HCT116 (cell line): Measurements from ENCODE around the gene MINDY1. TPM values are rescaled to one million over a fixed set of nuclear protein-coding genes. Genes with fewer than 3 reads are reported as not detected.

ENCODE experiments used
- ATAC-seq: fragments of 200-7000 bp; cut with Tn5 transposase; 2 replicates; pipeline ENCODE4 v1.9.1; 2020; ENCODE audit warnings: mild to moderate bottlenecking, moderate library complexity
- BruUV-seq: library from RNA; stranded (reverse); fragments of 400-500 nt; replicated peaks from 2 replicates; lab custom pipeline; 2021; lab: Mats Ljungman, UMichigan
- CTCF ChIA-PET: fragments of 300-600 bp; sonication (Branson Sonifier 250); formaldehyde crosslinking; loops from one replicate; lab custom pipeline; 2021; ENCODE audit warnings: antibody characterized with exemption; lab: Charles Lee
- POLR2A ChIA-PET: fragments of 300-600, 350-600 bp; sonication (Branson Sonifier 250); formaldehyde crosslinking; loops from one replicate; lab custom pipeline; 2021; ENCODE audit warnings: antibody characterized with exemption; lab: Charles Lee
- RAD21 ChIA-PET, 2 experiments: fragments of 300-600 bp; sonication (Branson Sonifier 250); formaldehyde crosslinking; loops; one replicate each; lab custom pipeline; 2023; ENCODE audit warnings: low total read pairs in 2 of 2; ENCODE audit not compliant: uncharacterized antibody in 2 of 2, unreplicated experiment in 2 of 2, low non-redundant PET in 1 of 2; lab: Charles Lee
- DNase-seq: peaks from one replicate; pipeline ENCODE4 v3.0.0-alpha.2; 2010; ENCODE audit warnings: low read depth, low spot score
- H2AFZ ChIP-seq: fragments of 200-600 bp; shearing (Covaris generic), sonication (generic); 2 replicates; pipeline ENCODE4 v1.6.1; 2017; ENCODE audit warnings: low read depth, mixed run types, mixed read lengths, antibody characterized with exemption, low read length; ENCODE audit not compliant: poor library complexity, severe bottlenecking
- H3K27ac ChIP-seq: 2 replicates; pipeline ENCODE4 v1.5.1; 2012; ENCODE audit warnings: low read depth, low read length
- H3K27me3 ChIP-seq: fragments of 200-600 bp; sonication (generic); 2 replicates; pipeline ENCODE4 v1.6.1; 2016; ENCODE audit warnings: mixed run types, low read length, mixed read lengths; ENCODE audit not compliant: insufficient read depth
- H3K36me3 ChIP-seq, 2 experiments: fragments of 200-500 bp in 1 of 2; fragments of 200-600 bp in 1 of 2; sonication (Bioruptor generic) in 1 of 2; sonication (generic) in 1 of 2; 2 replicates each; pipeline versions ENCODE4 v1.5.1 to v1.6.1; 2014 to 2016; ENCODE audit warnings: low read length in 2 of 2, inconsistent platforms in 1 of 2, mixed read lengths in 1 of 2, mixed run types in 1 of 2; ENCODE audit not compliant: insufficient read depth in 2 of 2, control insufficient read depth in 1 of 2
- H3K4me1 ChIP-seq, 2 experiments: fragments of 200-600 bp in 1 of 2; sonication (generic) in 1 of 2; 2 replicates each; pipeline versions ENCODE4 v1.5.1 to v1.6.1; 2012 to 2017; ENCODE audit warnings: low read length in 2 of 2, inconsistent platforms in 1 of 2, mild to moderate bottlenecking in 1 of 2, mixed read lengths in 1 of 2, mixed run types in 1 of 2, moderate library complexity in 1 of 2; ENCODE audit not compliant: insufficient read depth in 2 of 2, control insufficient read depth in 1 of 2
- H3K4me2 ChIP-seq: fragments of 200-600 bp; sonication (generic); 2 replicates; pipeline ENCODE4 v1.6.1; 2017; ENCODE audit warnings: mixed run types, low read length, mixed read lengths
- H3K4me3 ChIP-seq, 2 experiments: fragments of 200-600 bp in 1 of 2; sonication (generic) in 1 of 2; replicated peaks in 1 of 2; 2 replicates each; pipeline ENCODE4 v1.5.1; 2011 to 2016; ENCODE audit warnings: low read length in 2 of 2, control low read depth in 1 of 2, low read depth in 1 of 2, mild to moderate bottlenecking in 1 of 2, mixed read lengths in 1 of 2, mixed run types in 1 of 2
- H3K79me2 ChIP-seq: fragments of 200-600 bp; sonication (generic); 2 replicates; pipeline ENCODE4 v1.6.1; 2017; ENCODE audit warnings: mild to moderate bottlenecking, mixed run types, low read length, moderate library complexity, mixed read lengths; ENCODE audit not compliant: insufficient read depth
- H3K9ac ChIP-seq: fragments of 200-600 bp; sonication (generic); 2 replicates; pipeline ENCODE4 v1.6.1; 2016; ENCODE audit warnings: low read length, mixed read lengths
- H3K9me2 ChIP-seq: fragments of 200-600 bp; sonication (generic), shearing (Covaris generic); 2 replicates; pipeline ENCODE4 v1.6.1; 2017; ENCODE audit warnings: mixed run types, mild to moderate bottlenecking, moderate library complexity; ENCODE audit not compliant: insufficient read depth
- H3K9me3 ChIP-seq, 2 experiments: fragments of 200-500 bp in 1 of 2; fragments of 200-600 bp in 1 of 2; sonication (Bioruptor generic) in 1 of 2; sonication (generic) in 1 of 2; 2 replicates each; pipeline ENCODE4 v1.6.1; 2014 to 2017; ENCODE audit warnings: low read length in 2 of 2, mixed read lengths in 2 of 2, inconsistent platforms in 1 of 2, low read depth in 1 of 2, mild to moderate bottlenecking in 1 of 2, mixed run types in 1 of 2, moderate library complexity in 1 of 2; ENCODE audit not compliant: control insufficient read depth in 1 of 2, insufficient read depth in 1 of 2
- H4K20me1 ChIP-seq: fragments of 200-600 bp; sonication (generic), shearing (Covaris generic); 2 replicates; pipeline ENCODE4 v1.6.1; 2017; ENCODE audit warnings: mixed run types, mild to moderate bottlenecking, moderate library complexity; ENCODE audit not compliant: insufficient read depth
- ATF3 ChIP-seq: IDR thresholded peaks from 2 replicates; pipeline ENCODE4 v1.6.1; 2012
- CBX3 ChIP-seq: IDR thresholded peaks from 2 replicates; pipeline ENCODE4 v1.6.1; 2012; ENCODE audit warnings: low read depth
- EGR1 ChIP-seq: IDR thresholded peaks from 2 replicates; pipeline ENCODE4 v1.6.1; 2012; ENCODE audit warnings: low read depth
- ELF1 ChIP-seq: IDR thresholded peaks from 2 replicates; pipeline ENCODE4 v1.6.1; 2012; ENCODE audit warnings: low read depth, borderline replicate concordance
- EZH2phosphoT487 ChIP-seq: fragments of 200-600 bp; IDR thresholded peaks from 2 replicates; pipeline ENCODE4 v1.6.1; 2018; ENCODE audit warnings: antibody characterized with exemption, borderline replicate concordance
- FOSL1 ChIP-seq: IDR thresholded peaks from 2 replicates; pipeline ENCODE4 v1.6.1; 2012; ENCODE audit warnings: low read depth
- JUND ChIP-seq: IDR thresholded peaks from 2 replicates; pipeline ENCODE4 v1.6.1; 2012
- POLR2A ChIP-seq: IDR thresholded peaks from 2 replicates; pipeline ENCODE4 v1.7.0; 2011; ENCODE audit warnings: borderline replicate concordance; ENCODE audit not compliant: insufficient read depth, insufficient read length; ENCODE audit errors: extremely low read depth
- POLR2AphosphoS5 ChIP-seq: IDR thresholded peaks from 2 replicates; pipeline ENCODE4 v1.6.1; 2011; ENCODE audit warnings: mild to moderate bottlenecking, low read depth, low read length, moderate library complexity
- RAD21 ChIP-seq: IDR thresholded peaks from 2 replicates; pipeline ENCODE4 v1.6.1; 2012; ENCODE audit warnings: low read depth, mild to moderate bottlenecking
- REST ChIP-seq: IDR thresholded peaks from 2 replicates; pipeline ENCODE4 v1.6.1; 2012; ENCODE audit warnings: low read depth
- SIN3A ChIP-seq: IDR thresholded peaks from 2 replicates; pipeline ENCODE4 v1.6.1; 2012; ENCODE audit warnings: low read depth
- SP1 ChIP-seq: IDR thresholded peaks from 2 replicates; pipeline ENCODE4 v1.6.1; 2012; ENCODE audit warnings: low read depth
- SRF ChIP-seq: IDR thresholded peaks from 2 replicates; pipeline ENCODE4 v1.6.1; 2012; ENCODE audit warnings: low read depth
- YY1 ChIP-seq: IDR thresholded peaks from 2 replicates; pipeline ENCODE4 v1.6.1; 2011; ENCODE audit warnings: low read length, low read depth, moderate library complexity, mild to moderate bottlenecking; ENCODE audit not compliant: insufficient replicate concordance; ENCODE audit errors: extremely low read depth
- ZFX ChIP-seq: fragments of 450-650 bp; IDR thresholded peaks from 2 replicates; pipeline ENCODE4 v1.6.1; 2017
- ZNF274 ChIP-seq: fragments of 200-500 bp; sonication (Bioruptor generic); IDR thresholded peaks from 2 replicates; pipeline ENCODE4 v1.6.1; 2014; ENCODE audit warnings: mild to moderate bottlenecking, low read depth, low read length, inconsistent platforms
- intact Hi-C: fragments of 100-400 bp; cut with micrococcal nuclease; formaldehyde crosslinking; loops from 2 replicates; pipeline ENCODE4 v1.10.0; 2022
- total RNA-seq: library from RNA; stranded (reverse); gene quantifications from one replicate; pipeline ENCODE4 v1.2.1, GENCODE V29; 2021; ENCODE audit not compliant: unreplicated experiment
- TF ChIP-seq, protein P1 (sequence below): IDR thresholded peaks from 2 replicates; pipeline ENCODE4 v1.6.1; 2011; ENCODE audit warnings: mild to moderate bottlenecking, low read length, moderate library complexity; ENCODE audit not compliant: insufficient replicate concordance; ENCODE audit errors: extremely low read depth
- TF ChIP-seq, protein P2 (sequence below): IDR thresholded peaks from 2 replicates; pipeline ENCODE4 v1.6.1; 2012

The MINDY1 gene
- total RNA-seq, 1 experiment from 2014 or later: 1.2 TPM

DNA sequence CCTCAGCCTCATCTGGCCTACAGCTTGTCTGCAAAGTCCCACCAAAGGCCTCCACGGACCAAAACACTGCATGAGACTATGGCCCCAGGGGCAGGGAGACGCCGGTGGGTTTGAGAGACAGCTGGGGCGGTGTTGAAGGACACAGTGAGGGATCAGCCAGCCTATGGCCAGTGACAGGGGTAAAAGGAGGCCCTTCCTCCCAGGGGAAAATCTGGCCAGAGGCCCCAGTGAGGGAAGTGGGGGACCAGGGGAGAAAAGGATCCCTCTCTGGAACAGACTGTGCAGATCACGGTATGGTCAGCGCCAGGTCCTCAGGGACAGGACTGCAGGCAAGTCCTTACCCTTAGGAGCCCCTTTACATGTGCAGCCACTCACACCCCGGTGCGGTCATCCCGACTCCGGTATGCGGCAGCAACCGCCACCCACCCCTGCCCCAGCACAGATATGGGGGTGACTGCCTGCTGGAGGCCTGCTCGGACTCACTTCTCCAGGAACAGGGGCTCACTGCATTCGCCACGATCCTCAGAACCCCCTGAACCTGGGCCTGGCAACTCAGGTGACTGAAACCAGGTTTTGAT, 33.4 kb downstream of the MINDY1 start:
- H4K20me1 ChIP-seq: 0 out of 2 replicates have a peak, but pooled peaks cover 4% of the 10 kb centered on the region
- POLR2A ChIA-PET: interaction anchor here (1.6 kb wide), 1 partner anchor 344 kb away, joined by 4 read pairs; the partner anchor contains the start of gene ENSA
- TF ChIP-seq EGR1: no peak
- TF ChIP-seq, protein P1, sequence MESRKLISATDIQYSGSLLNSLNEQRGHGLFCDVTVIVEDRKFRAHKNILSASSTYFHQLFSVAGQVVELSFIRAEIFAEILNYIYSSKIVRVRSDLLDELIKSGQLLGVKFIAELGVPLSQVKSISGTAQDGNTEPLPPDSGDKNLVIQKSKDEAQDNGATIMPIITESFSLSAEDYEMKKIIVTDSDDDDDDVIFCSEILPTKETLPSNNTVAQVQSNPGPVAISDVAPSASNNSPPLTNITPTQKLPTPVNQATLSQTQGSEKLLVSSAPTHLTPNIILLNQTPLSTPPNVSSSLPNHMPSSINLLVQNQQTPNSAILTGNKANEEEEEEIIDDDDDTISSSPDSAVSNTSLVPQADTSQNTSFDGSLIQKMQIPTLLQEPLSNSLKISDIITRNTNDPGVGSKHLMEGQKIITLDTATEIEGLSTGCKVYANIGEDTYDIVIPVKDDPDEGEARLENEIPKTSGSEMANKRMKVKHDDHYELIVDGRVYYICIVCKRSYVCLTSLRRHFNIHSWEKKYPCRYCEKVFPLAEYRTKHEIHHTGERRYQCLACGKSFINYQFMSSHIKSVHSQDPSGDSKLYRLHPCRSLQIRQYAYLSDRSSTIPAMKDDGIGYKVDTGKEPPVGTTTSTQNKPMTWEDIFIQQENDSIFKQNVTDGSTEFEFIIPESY: no peak
- no peak for TF ChIP-seq JUND
- TF ChIP-seq FOSL1: no peak
- TF ChIP-seq POLR2A: no peak
- no peak for TF ChIP-seq RAD21
- TF ChIP-seq, protein P2, sequence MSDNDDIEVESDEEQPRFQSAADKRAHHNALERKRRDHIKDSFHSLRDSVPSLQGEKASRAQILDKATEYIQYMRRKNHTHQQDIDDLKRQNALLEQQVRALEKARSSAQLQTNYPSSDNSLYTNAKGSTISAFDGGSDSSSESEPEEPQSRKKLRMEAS: no peak
- no peak for TF ChIP-seq SRF
- TF ChIP-seq POLR2AphosphoS5: no peak
- TF ChIP-seq EZH2phosphoT487: no peak
- TF ChIP-seq ELF1: no peak
- TF ChIP-seq ZNF274: no peak
- no peak for TF ChIP-seq ZFX
- TF ChIP-seq SP1: no peak
- TF ChIP-seq ATF3: no peak
- no peak for TF ChIP-seq SIN3A
- no peak for TF ChIP-seq CBX3
- no peak for TF ChIP-seq REST
- no peak for TF ChIP-seq YY1
- TF ChIP-seq, all 23 proteins: peak for 0
- intact Hi-C loops: no loop called here
- no peak overlapping the region for H2AFZ ChIP-seq
- ChIA-PET CTCF (no interaction called here), RAD21 (no interaction called here)
- no TSS peak for BruUV-seq
- peak overlapping the region; percentile 92 for H3K9ac ChIP-seq
- peak overlapping the region; percentile 79 for H3K27ac ChIP-seq
- ATAC-seq (no peak), DNase-seq (no peak)
- no peaks in the 10 kb centered on the region for H3K27me3 ChIP-seq
- no peaks in the 10 kb centered on the region for H3K9me3 ChIP-seq
- H3K4me2 ChIP-seq: peak overlapping the region; percentile 89
- peaks cover 0 to 8% of the 10 kb centered on the region in 2 experiments; a peak in 2 of 4 replicates for H3K36me3 ChIP-seq
- H3K9me2 ChIP-seq: no peaks in the 10 kb centered on the region
- peaks cover 43 to 62% of the 10 kb centered on the region in 2 experiments for H3K4me1 ChIP-seq
- peak overlapping the region; percentile 84 for H3K4me3 ChIP-seq
- H3K79me2 ChIP-seq: peaks cover 59% of the 10 kb centered on the region
